Activated B cell treated with CpG ODN at 0.5 μM for 24 hours (primary cell): ENCODE measurements around the gene IMPDH2. TPM values are rescaled to one million over a fixed set of nuclear protein-coding genes. Genes with fewer than 3 reads are reported as not detected.
A peak's percentile ranks its signal among the peaks of the same experiment; 100 is the strongest.

Experiments
- ATAC-seq: fragments of 200-7000 bp; cut with Tn5 transposase; one replicate; pipeline ENCODE4 v1.10.0; 2021; ENCODE audit warnings: low read depth, mild to moderate bottlenecking, moderate library complexity
- CTCF ChIA-PET: fragments of 350-600 bp; sonication (Branson Sonifier 250); formaldehyde crosslinking; loops from one replicate; lab custom pipeline; 2021; ENCODE audit warnings: antibody characterized with exemption; lab: Charles Lee
- POLR2A ChIA-PET: fragments of 350-600 bp; sonication (Branson Sonifier 250); formaldehyde crosslinking; loops from one replicate; lab custom pipeline; 2021; ENCODE audit warnings: antibody characterized with exemption; lab: Charles Lee
- DNase-seq: peaks from one replicate; pipeline ENCODE4 v3.0.0; 2022
- H3K27ac Mint-ChIP-seq: one replicate; pipeline ENCODE4 v1.8.0; 2020; ENCODE audit warnings: mixed read lengths
- H3K27me3 Mint-ChIP-seq: one replicate; pipeline ENCODE4 v1.8.0; 2021; ENCODE audit warnings: mixed read lengths
- H3K36me3 Mint-ChIP-seq: one replicate; pipeline ENCODE4 v1.8.0; 2021; ENCODE audit warnings: low read depth, mixed read lengths
- H3K4me1 Mint-ChIP-seq: one replicate; pipeline ENCODE4 v1.8.0; 2021; ENCODE audit warnings: mixed read lengths
- H3K4me3 Mint-ChIP-seq: one replicate; pipeline ENCODE4 v1.8.0; 2020; ENCODE audit warnings: mild to moderate bottlenecking, mixed read lengths
- H3K9me3 Mint-ChIP-seq: one replicate; pipeline ENCODE4 v1.8.0; 2020; ENCODE audit warnings: mixed read lengths
- intact Hi-C: fragments of 100-400 bp; cut with micrococcal nuclease; formaldehyde crosslinking; loops from one replicate; pipeline ENCODE4 v1.15.1; 2024
- total RNA-seq: library from RNA; stranded (reverse); gene quantifications from 2 replicates; pipeline ENCODE4 v1.2.3, GENCODE V29; 2022
- TF ChIP-seq, protein P1 (sequence below): fragments of 200-600 bp; IDR thresholded peaks from one replicate; pipeline ENCODE4 v1.8.0; 2022; ENCODE audit warnings: antibody characterized with exemption, mild to moderate bottlenecking

The IMPDH2 gene
- total RNA-seq, 1 donor from 2014 or later = 387 TPM

DNA sequence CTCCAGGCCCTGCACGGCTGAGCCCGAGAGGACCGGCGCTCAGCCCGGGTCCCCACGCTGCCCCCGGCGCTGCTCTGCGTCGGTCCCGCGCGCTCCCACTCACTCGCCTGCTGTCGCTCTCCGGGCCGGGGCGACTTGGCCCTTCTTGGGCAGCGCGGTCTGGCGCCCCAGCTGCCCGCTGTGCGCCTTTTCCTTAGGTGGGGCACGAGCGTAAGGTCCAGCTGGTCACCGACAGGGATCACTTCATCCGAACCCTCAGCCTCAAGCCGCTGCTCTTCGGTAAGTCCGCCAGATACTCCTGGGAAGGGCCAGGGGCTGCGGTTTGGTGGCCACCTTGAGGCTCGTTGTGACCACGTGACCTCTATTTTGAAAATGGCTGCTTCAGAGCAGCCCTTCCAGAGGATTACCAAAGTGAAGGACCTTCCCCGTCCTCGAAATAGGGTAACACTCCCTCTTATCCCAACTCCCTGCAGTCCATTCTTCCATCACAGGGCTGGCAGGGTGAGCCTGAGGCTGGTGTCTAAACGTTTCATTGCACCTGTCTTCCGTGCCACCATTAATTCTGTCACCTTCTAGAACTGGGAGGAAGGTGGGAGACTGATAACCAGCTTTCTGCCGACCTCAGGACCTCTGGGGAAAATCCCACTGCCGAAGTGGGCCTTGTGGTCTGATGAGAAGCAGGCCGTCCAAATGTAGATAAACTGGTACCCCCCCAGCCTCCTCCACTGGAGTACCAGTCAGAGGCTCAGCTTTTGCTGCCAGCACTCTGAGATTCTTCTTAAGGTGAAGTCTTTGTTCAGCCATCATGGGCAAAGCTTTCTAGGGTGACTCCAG, 38.3 kb downstream of the IMPDH2 start:
- no peak for DNase-seq
- peaks cover 28% of the 10 kb centered on the region for H3K4me1 Mint-ChIP-seq
- H3K9me3 Mint-ChIP-seq = no peaks in the 10 kb centered on the region
- POLR2A ChIA-PET = interaction anchor here (0.6 to 5.1 kb wide), 12 partner anchors 9 to 459 kb away, joined by 3 to 58 read pairs (median 4); partner anchors contain the start of genes DALRD3, IMPDH2, NDUFAF3 and QRICH1
- TF ChIP-seq, protein P1, sequence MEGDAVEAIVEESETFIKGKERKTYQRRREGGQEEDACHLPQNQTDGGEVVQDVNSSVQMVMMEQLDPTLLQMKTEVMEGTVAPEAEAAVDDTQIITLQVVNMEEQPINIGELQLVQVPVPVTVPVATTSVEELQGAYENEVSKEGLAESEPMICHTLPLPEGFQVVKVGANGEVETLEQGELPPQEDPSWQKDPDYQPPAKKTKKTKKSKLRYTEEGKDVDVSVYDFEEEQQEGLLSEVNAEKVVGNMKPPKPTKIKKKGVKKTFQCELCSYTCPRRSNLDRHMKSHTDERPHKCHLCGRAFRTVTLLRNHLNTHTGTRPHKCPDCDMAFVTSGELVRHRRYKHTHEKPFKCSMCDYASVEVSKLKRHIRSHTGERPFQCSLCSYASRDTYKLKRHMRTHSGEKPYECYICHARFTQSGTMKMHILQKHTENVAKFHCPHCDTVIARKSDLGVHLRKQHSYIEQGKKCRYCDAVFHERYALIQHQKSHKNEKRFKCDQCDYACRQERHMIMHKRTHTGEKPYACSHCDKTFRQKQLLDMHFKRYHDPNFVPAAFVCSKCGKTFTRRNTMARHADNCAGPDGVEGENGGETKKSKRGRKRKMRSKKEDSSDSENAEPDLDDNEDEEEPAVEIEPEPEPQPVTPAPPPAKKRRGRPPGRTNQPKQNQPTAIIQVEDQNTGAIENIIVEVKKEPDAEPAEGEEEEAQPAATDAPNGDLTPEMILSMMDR = no peak
- H3K27ac Mint-ChIP-seq = peak overlapping the region; percentile 81
- H3K36me3 Mint-ChIP-seq = peaks cover 14% of the 10 kb centered on the region
- intact Hi-C loops = loop anchor here (1.0 kb wide), 2 partner anchors 16 to 30 kb away; partner anchors contain the start of gene WDR6
- CTCF ChIA-PET = interaction anchor here (0.9 to 1.9 kb wide), 4 partner anchors 16 to 38 kb away, joined by 3 to 11 read pairs (median 6); partner anchors contain the start of genes IMPDH2, NDUFAF3 and WDR6
- no peaks in the 10 kb centered on the region for H3K27me3 Mint-ChIP-seq
- ATAC-seq = peak; percentile 12
- peak overlapping the region; percentile 90 for H3K4me3 Mint-ChIP-seq

DNA sequence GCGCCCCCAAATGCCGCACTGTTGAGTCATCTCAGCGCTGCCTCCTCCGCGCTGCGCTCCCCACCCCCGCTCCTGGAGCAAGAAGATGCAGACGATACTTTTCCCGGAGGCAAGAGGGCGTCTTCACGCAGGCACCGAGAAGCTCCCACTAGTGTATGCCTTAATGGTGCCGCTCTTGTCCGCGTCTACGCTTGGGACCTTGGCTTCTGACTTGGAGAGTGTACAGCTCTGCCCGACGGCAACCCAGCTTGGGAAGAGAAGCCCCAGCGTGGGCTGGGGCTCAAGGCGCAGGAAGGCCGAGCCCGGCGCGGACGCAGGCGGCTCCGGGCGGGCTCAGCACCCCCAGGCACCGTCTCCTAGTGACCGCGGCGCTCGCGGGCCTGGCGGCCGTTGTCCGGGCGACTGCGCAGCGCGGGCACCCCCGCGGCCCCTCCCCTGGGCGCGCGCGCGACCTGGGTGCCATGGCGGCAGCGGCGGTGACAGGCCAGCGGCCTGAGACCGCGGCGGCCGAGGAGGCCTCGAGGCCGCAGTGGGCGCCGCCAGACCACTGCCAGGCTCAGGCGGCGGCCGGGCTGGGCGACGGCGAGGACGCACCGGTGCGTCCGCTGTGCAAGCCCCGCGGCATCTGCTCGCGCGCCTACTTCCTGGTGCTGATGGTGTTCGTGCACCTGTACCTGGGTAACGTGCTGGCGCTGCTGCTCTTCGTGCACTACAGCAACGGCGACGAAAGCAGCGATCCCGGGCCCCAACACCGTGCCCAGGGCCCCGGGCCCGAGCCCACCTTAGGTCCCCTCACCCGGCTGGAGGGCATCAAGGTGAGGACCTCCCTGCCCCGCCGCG, 39.2 kb downstream of the IMPDH2 start, which contains the start of gene P4HTM:
Gene P4HTM (plus strand): TSS at position 446 of the 840 bp plus-strand sequence. CDS start 16 bp downstream, at position 462.
- H3K4me3 Mint-ChIP-seq = peak within 1 kb of the TSS; percentile 92
- TF ChIP-seq, protein P1 = no peak
- H3K27me3 Mint-ChIP-seq = no peaks in the 10 kb centered on the region
- intact Hi-C loops = loop anchor here (1.0 kb wide), 3 partner anchors 17 to 31 kb away; partner anchors contain the start of gene WDR6
- ChIA-PET POLR2A (interaction anchor here (0.6 to 5.1 kb wide), 12 partner anchors 9 to 716 kb away, joined by 3 to 58 read pairs (median 6); partner anchors contain the start of genes ARIH2, DALRD3, IMPDH2 and NDUFAF3), CTCF (interaction anchor here (1.5 to 5.0 kb wide), 8 partner anchors 15 to 459 kb away, joined by 5 to 57 read pairs (median 14); partner anchors contain the start of genes DALRD3, IMPDH2, NDUFAF3 and QRICH1)
- H3K27ac Mint-ChIP-seq = peak within 1 kb of the TSS; percentile 83
- peak; percentile 58 for DNase-seq
- H3K4me1 Mint-ChIP-seq = peaks cover 28% of the 10 kb centered on the region
- no peaks in the 10 kb centered on the region for H3K9me3 Mint-ChIP-seq
- peak; percentile 64 for ATAC-seq
- peaks cover 18% of the 10 kb centered on the region for H3K36me3 Mint-ChIP-seq

DNA sequence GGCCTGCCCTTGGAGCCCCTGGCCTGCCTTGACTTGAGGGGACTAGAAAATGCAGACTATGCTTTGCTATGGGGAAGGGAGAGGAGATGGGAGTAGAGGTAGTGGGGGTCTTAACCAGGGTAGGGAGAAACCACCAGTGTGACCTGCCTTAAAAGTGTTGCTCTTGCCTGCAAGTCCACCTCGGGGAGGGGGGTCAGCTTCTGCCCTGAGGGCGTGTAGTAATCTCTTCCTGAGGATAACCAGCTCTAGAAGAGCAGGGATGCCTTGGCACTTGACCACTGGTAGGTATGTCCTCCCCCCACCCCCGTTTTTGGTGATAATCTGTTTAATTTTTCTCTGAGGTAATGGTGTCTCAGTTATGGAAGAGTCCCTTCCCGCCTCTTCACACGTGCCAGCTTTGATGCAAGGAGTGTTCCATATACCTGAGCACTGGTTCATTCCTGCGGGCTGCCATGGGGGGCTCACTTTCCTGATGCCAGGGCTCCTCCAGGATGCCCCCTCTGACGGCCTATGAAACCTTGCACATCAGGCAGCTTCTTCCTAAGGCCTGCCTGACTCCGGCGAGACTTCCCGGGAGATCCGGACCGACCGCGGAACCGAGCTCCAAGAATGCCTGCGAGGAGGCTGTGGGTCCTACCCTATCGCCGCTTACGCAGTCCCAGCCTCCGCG, 39.9 kb downstream of the IMPDH2 start:
- intact Hi-C loops = loop anchor here (1.0 kb wide), 1 partner anchor 25 kb away; no protein-coding TSS in a partner anchor
- no peak for DNase-seq
- Mint-ChIP-seq H3K4me1 (peaks cover 28% of the 10 kb centered on the region), H3K27ac (peak overlapping the region; percentile 83), H3K36me3 (peaks cover 20% of the 10 kb centered on the region), H3K9me3 (no peaks in the 10 kb centered on the region), H3K4me3 (peak overlapping the region; percentile 92), H3K27me3 (no peaks in the 10 kb centered on the region)
- no peak for ATAC-seq
- CTCF ChIA-PET = interaction anchor here (1.5 to 5.0 kb wide), 8 partner anchors 16 to 459 kb away, joined by 5 to 57 read pairs (median 14); partner anchors contain the start of genes DALRD3, IMPDH2, NDUFAF3 and QRICH1
- TF ChIP-seq, protein P1 = no peak
- POLR2A ChIA-PET = interaction anchor here (0.7 to 5.1 kb wide), 10 partner anchors 17 to 715 kb away, joined by 3 to 58 read pairs (median 6); partner anchors contain the start of genes ARIH2, DALRD3, IMPDH2 and NDUFAF3

DNA sequence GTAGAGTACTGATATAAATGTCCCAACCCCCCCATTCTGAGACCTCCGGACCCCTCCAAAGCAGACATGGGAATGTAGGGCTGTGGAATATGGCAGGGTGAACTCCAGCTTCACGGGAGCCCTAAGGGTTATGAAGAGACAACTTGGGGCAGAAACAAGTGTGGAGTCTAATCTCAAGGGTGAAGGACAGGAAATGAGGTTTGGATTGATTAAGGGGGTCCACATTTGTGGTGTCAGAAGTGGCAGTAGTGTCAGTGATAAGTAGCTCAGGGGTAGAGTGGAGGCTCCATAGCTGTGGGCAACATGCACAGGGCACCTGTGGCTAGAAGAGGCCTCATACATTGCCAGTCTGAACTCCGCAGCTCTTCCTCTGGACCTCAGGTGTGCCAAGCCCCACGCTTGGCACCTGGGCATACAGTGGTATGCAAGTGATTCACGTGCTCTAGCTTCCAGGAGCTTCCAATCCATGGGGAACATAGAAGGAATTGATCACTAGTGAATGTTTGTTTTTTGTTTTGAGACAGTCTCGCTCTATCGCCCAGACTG, 43.3 kb downstream of the IMPDH2 start:
- no peak for ATAC-seq
- H3K27me3 Mint-ChIP-seq = no peaks in the 10 kb centered on the region
- H3K36me3 Mint-ChIP-seq = peaks cover 51% of the 10 kb centered on the region
- no peak overlapping the region for H3K4me3 Mint-ChIP-seq
- no peaks in the 10 kb centered on the region for H3K9me3 Mint-ChIP-seq
- TF ChIP-seq, protein P1 = no peak
- ChIA-PET POLR2A (interaction anchor here (1.4 kb wide), 1 partner anchor 36 kb away, joined by 4 read pairs; the partner anchor contains the start of gene NDUFAF3), CTCF (interaction anchor here (1.2 to 5.0 kb wide), 4 partner anchors 21 to 171 kb away, joined by 3 to 57 read pairs (median 47); partner anchors contain the start of genes DALRD3, QRICH1 and WDR6)
- intact Hi-C loops = no loop called here
- no peak overlapping the region for H3K27ac Mint-ChIP-seq
- DNase-seq = no peak
- peaks cover 18% of the 10 kb centered on the region for H3K4me1 Mint-ChIP-seq
